Immature natural killer cell (primary cell): ENCODE data around the gene ZNF232. TPM values are rescaled to one million over a fixed set of nuclear protein-coding genes. Genes with fewer than 3 reads are reported as not detected.
"Not testable (repeated sequence)": the region's sequence is repeated elsewhere in the genome, so short reads cannot be mapped to it uniquely, and the experiment has no call there.

ENCODE experiments used
- DNase-seq, 3 donors: peaks; one replicate each; pipeline ENCODE4 v3.0.0; 2022; ENCODE audit warnings: mixed read lengths in 1 of 3
- H3K27ac Mint-ChIP-seq, 6 donors: one replicate each; pipeline ENCODE4 v1.8.0; 2020; ENCODE audit warnings: mixed read lengths in 6 of 6, mild to moderate bottlenecking in 5 of 6, inconsistent platforms in 4 of 6, moderate library complexity in 3 of 6
- H3K27me3 Mint-ChIP-seq, 3 donors: one replicate each; pipeline ENCODE4 v1.8.0; 2020 to 2021; ENCODE audit warnings: low read depth in 3 of 3, mild to moderate bottlenecking in 3 of 3, mixed read lengths in 3 of 3, moderate library complexity in 3 of 3, inconsistent platforms in 1 of 3
- H3K36me3 Mint-ChIP-seq, 3 donors: one replicate each; pipeline ENCODE4 v1.8.0; 2020; ENCODE audit warnings: mixed read lengths in 3 of 3, inconsistent platforms in 2 of 3, mild to moderate bottlenecking in 2 of 3
- H3K4me1 Mint-ChIP-seq, 2 donors: one replicate each; pipeline ENCODE4 v1.8.0; 2020; ENCODE audit warnings: inconsistent platforms in 2 of 2, mild to moderate bottlenecking in 2 of 2, mixed read lengths in 2 of 2, moderate library complexity in 1 of 2
- H3K4me3 Mint-ChIP-seq, 5 donors: one replicate each; pipeline ENCODE4 v1.8.0; 2020; ENCODE audit warnings: mild to moderate bottlenecking in 5 of 5, mixed read lengths in 5 of 5, inconsistent platforms in 3 of 5, moderate library complexity in 3 of 5
- H3K9me3 Mint-ChIP-seq, 6 donors: one replicate each; pipeline ENCODE4 v1.8.0; 2020; ENCODE audit warnings: mild to moderate bottlenecking in 6 of 6, mixed read lengths in 6 of 6, inconsistent platforms in 4 of 6, moderate library complexity in 3 of 6
- polyA plus RNA-seq, 3 donors: library from polyadenylated mRNA; unstranded; fragments of 300-500 nt; fragmentation: Illumina TruSeq; gene quantifications; one replicate each; pipeline ENCODE4 v1.2.3, GENCODE V29; 2021

Gene ZNF232
- polyA plus RNA-seq: 1 to 10 TPM; 1.8 to 9.8 (median 4.4) TPM

GRCh38 chr17:5111402-5112204 lies at the start of gene ZNF232:
TSS of gene ZNF232 (minus strand) at chr17:5111878. CDS start at chr17:5111822, 56 bp downstream.
- peaks cover 5 to 14% (median 13%) of the 10 kb centered on the region in 3 donors for H3K27me3 Mint-ChIP-seq
- H3K36me3 Mint-ChIP-seq: peaks cover 17 to 38% (median 19%) of the 10 kb centered on the region in 3 donors
- H3K27ac Mint-ChIP-seq: peak within 1 kb of the TSS; percentile 55 to 80 (median 76)

GRCh38 chr17:5160702-5161101 lies 49.0 kb upstream of the ZNF232 start:
- not testable (repeated sequence) for H3K4me1 Mint-ChIP-seq, DNase-seq, H3K36me3 Mint-ChIP-seq, H3K27ac Mint-ChIP-seq, H3K9me3 Mint-ChIP-seq, H3K4me3 Mint-ChIP-seq
- peaks cover 0 to 11% (median 6%) of the 10 kb centered on the region in 3 donors for H3K27me3 Mint-ChIP-seq

More at GRCh38 chr17:5111402-5112204, at the start of gene ZNF232:
- Mint-ChIP-seq H3K4me3 (peak within 1 kb of the TSS; percentile 82 to 99 (median 93)), H3K9me3 (no peaks in the 10 kb centered on the region), H3K4me1 (peaks cover 26 to 29% of the 10 kb centered on the region in 2 donors)
- DNase-seq: peak; percentile 88 to 90 (median 89)

DNA sequence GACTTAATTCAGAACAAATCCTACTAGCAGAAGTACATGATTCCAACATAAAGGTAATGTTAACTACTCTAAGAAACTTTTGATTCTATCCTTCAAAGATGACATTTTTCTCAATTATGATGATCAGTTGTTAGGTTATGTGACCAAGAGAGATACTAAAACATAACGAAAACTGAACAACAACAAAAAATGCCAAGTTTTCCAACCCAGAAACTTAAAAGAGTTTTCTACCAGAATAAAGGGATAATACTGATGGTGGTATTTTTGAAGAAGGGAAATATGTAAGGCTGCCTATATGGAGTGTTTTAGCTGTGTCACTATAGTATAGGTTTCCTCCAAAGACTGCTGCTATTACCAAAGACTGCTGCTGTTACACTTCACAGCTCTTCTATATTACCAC lies 34.4 kb upstream of the ZNF232 start:
- not testable (repeated sequence) for H3K4me3 Mint-ChIP-seq, H3K36me3 Mint-ChIP-seq, H3K4me1 Mint-ChIP-seq, H3K27me3 Mint-ChIP-seq, H3K9me3 Mint-ChIP-seq, DNase-seq, H3K27ac Mint-ChIP-seq

GRCh38 chr17:5142877-5143276 lies 31.2 kb upstream of the ZNF232 start:
- not testable (repeated sequence) for H3K4me3 Mint-ChIP-seq, H3K27me3 Mint-ChIP-seq, H3K9me3 Mint-ChIP-seq, H3K36me3 Mint-ChIP-seq, H3K4me1 Mint-ChIP-seq, H3K27ac Mint-ChIP-seq, DNase-seq

DNA sequence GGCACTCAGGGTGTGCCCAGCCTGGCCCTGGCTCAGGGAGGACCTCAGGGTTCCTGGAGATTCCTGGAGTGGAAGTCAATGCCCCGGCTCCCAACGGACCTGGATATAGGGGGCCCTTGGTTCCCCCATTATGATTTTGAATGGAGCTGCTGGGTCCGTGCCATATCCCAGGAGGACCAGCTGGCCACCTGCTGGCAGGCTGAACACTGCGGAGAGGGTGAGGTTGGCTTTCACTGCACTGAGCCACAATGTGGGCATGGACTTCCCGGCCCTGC lies 27.7 kb upstream of the ZNF232 start:
- H3K4me1 Mint-ChIP-seq: no peaks in the 10 kb centered on the region
- H3K36me3 Mint-ChIP-seq: no peaks in the 10 kb centered on the region
- peaks cover 0 to 2% (median 2%) of the 10 kb centered on the region in 3 donors for H3K27me3 Mint-ChIP-seq

GRCh38 chr17:5138616-5139457 lies 27.2 kb upstream of the ZNF232 start:
- Mint-ChIP-seq H3K4me1 (no peaks in the 10 kb centered on the region), H3K4me3 (no peak overlapping the region), H3K9me3 (no peaks in the 10 kb centered on the region), H3K36me3 (no peaks in the 10 kb centered on the region), H3K27me3 (peaks cover 0 to 2% (median 2%) of the 10 kb centered on the region in 3 donors), H3K27ac (no peak overlapping the region)
- DNase-seq: no peak

More for the DNA sequence above, 27.7 kb upstream of the ZNF232 start:
- Mint-ChIP-seq H3K4me3 (no peak overlapping the region), H3K9me3 (no peaks in the 10 kb centered on the region), H3K27ac (no peak overlapping the region)
- no peak for DNase-seq

DNA sequence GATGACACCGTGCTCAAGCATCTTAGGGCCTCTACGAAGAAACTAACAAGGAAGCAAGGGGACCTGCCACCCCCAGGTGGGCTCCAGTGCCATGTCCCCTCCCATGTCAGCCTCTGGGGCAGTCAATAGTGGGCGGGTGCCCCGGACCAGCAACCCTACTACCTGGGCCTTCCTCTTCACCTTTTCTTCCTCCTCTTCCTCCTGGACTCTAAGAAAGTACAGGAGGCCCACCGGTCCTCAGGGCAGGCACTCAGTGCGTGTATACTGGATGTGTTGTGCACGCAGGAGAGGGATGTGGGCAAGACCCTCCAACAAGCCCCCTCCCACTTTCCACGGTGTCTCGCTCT lies 26.5 kb upstream of the ZNF232 start:
- H3K36me3 Mint-ChIP-seq, H3K4me3 Mint-ChIP-seq, H3K4me1 Mint-ChIP-seq, DNase-seq, H3K27ac Mint-ChIP-seq, H3K27me3 Mint-ChIP-seq, H3K9me3 Mint-ChIP-seq: not testable (repeated sequence)

DNA sequence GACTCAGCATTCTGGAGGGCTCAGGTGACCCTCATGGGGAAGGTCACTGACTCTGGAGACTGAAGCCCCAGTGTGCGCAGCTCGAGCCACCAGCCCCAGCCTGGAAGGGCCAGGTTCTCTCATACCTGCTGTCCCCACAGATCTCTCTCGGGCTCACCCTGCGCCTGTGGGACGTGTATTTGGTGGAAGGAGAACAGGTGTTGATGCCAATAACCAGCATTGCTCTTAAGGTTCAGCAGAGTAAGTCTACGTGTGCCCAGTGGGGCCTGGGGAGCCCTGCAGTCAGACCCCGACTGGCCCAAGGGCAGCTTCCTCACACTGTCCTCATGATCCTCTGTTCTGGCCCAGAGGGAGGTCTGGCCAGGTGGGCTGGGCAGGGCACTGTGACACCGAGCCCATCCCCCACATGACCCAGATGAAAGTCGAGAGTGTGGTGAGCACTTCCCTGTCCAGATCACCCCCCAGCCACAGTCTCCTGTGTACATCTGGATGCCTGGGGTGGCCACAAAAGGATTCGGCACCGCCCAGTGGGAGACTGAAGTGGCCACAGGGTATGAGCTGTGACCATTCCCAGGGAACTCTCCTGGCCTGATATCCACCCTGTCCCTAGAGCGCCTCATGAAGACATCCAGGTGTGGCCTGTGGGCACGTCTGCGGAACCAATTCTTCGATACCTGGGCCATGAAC lies 26.0 kb upstream of the ZNF232 start:
- not testable (repeated sequence) for DNase-seq, H3K27ac Mint-ChIP-seq, H3K4me3 Mint-ChIP-seq, H3K27me3 Mint-ChIP-seq, H3K9me3 Mint-ChIP-seq, H3K36me3 Mint-ChIP-seq, H3K4me1 Mint-ChIP-seq

GRCh38 chr17:5136580-5137412 lies 25.1 kb upstream of the ZNF232 start:
- H3K27me3 Mint-ChIP-seq, H3K27ac Mint-ChIP-seq, H3K9me3 Mint-ChIP-seq, H3K36me3 Mint-ChIP-seq, DNase-seq, H3K4me1 Mint-ChIP-seq, H3K4me3 Mint-ChIP-seq: not testable (repeated sequence)

DNA sequence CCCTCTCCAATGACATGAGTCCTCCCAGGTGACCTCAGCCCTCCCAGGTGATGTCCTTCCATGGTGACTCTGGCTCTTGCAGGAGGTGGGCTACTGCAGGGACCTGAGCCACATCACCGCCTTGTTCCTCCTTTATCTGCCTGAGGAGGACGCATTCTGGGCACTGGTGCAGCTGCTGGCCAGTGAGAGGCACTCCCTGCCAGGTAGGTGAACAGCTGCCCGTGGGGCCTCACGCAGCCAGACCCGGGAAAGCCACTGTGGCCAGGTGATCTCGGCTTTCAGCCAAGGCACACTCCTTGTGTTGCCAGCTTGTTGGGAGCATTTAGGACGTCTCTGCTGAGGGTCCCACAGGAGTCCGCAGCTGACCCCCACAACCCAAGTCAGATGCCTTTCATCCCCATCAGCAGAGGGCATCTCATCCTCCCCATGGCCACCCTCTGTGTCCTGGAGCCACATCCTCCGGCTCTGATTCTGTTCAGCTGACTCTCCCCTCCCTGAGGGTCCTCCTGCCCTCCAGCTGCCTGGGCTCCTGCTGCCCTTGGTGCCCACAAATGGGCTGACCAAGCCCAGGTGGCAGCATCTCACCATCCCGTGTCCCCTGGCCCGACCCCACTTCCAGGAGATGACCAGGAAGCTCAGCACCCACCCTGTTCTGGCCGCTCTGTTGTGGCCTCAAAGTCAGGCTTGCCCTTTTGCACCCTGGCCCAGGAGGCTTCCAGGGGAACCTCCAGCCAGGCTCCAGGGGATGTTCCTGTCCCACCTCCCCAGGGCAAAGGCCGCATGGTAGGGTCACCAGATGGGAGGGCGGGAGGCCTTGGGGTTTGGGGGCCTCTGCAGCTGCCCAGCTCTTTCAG lies 24.3 kb upstream of the ZNF232 start:
- H3K36me3 Mint-ChIP-seq: no peaks in the 10 kb centered on the region
- peak overlapping the region in 1 of 6 donors; percentile 28 for H3K27ac Mint-ChIP-seq
- H3K4me1 Mint-ChIP-seq: no peaks in the 10 kb centered on the region
- H3K9me3 Mint-ChIP-seq: no peaks in the 10 kb centered on the region
- peaks cover 2% of the 10 kb centered on the region in 3 donors for H3K27me3 Mint-ChIP-seq
- no peak for DNase-seq
- no peak overlapping the region for H3K4me3 Mint-ChIP-seq

DNA sequence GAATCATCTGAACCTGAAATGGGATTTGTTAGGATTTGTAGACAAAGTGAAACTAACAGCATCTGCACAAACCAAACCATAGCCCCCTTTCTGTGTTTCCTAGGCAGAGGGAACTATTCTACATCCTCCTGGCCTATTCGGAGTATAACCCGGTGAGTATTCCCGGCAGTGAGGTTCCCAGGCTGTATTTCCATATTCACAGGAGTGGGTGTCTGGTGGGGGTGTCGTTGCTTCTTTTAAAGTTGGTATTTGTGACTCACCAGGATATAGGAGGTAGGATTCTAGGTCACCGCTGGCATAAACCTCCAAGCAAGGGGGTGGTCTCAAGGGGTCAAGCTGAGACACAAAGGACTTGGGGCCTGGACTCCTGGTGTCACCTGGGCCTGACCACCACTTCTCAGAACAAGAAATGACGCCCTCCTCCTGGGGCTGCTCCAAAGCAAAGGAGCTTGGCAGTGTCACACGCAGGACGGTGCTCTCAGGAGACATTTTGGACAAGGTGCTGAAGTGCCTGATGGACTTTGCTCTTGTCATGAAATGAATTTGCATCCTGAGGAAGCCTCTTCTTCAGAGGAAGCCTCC lies 23.5 kb upstream of the ZNF232 start:
- H3K4me3 Mint-ChIP-seq, H3K36me3 Mint-ChIP-seq, H3K27ac Mint-ChIP-seq, H3K9me3 Mint-ChIP-seq, H3K4me1 Mint-ChIP-seq, DNase-seq, H3K27me3 Mint-ChIP-seq: not testable (repeated sequence)

DNA sequence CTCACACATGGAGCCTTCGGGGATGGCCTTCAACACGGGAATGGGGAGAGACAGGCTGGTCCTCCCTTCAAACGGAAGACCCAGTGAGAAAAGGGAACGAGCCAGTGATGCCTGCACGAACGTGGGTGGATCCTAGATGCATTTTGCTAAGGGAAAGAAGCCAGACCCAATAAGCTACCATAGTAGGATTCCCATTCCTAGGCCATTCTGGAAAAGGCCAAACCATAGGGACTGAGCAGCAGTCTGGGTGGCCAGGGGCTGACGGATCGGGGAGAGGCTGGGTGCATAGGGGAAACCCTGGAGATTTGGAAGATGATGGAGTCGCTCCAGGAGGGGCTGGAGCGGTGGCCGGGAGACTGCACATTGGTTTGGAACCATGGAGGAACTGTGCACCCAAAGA lies 22.9 kb upstream of the ZNF232 start:
- not testable (repeated sequence) for H3K9me3 Mint-ChIP-seq, DNase-seq, H3K4me1 Mint-ChIP-seq, H3K27me3 Mint-ChIP-seq, H3K36me3 Mint-ChIP-seq, H3K27ac Mint-ChIP-seq, H3K4me3 Mint-ChIP-seq

GRCh38 chr17:5133961-5134360 lies 22.3 kb upstream of the ZNF232 start:
- not testable (repeated sequence) for H3K4me1 Mint-ChIP-seq, H3K27ac Mint-ChIP-seq, H3K27me3 Mint-ChIP-seq, DNase-seq, H3K9me3 Mint-ChIP-seq, H3K36me3 Mint-ChIP-seq, H3K4me3 Mint-ChIP-seq
